Nephron (organoid): ENCODE data around the gene SH3RF2.

Experiments used
- H3K27ac Mint-ChIP-seq, 3 experiments: 2 replicates each; pipeline ENCODE4 v1.8.0; 2020; ENCODE audit warnings: mixed read lengths in 3 of 3, mild to moderate bottlenecking in 2 of 3, moderate library complexity in 1 of 3
- H3K27me3 Mint-ChIP-seq: 2 replicates; pipeline ENCODE4 v1.8.0; 2021; ENCODE audit warnings: low read depth, mild to moderate bottlenecking, moderate library complexity, mixed read lengths
- H3K36me3 Mint-ChIP-seq: 2 replicates; pipeline ENCODE4 v1.8.0; 2020; ENCODE audit warnings: low read depth, mixed read lengths
- H3K4me1 Mint-ChIP-seq: 2 replicates; pipeline ENCODE4 v1.8.0; 2020; ENCODE audit warnings: mixed read lengths
- H3K4me3 Mint-ChIP-seq, 3 experiments: 2 replicates each; pipeline ENCODE4 v1.8.0; 2020; ENCODE audit warnings: mild to moderate bottlenecking in 3 of 3, mixed read lengths in 3 of 3, moderate library complexity in 2 of 3
- H3K9me3 Mint-ChIP-seq: 2 replicates; pipeline ENCODE4 v1.8.0; 2020; ENCODE audit warnings: mixed read lengths
- CTCF ChIP-seq, 3 experiments: fragments of 200-600 bp; sonication (generic); IDR thresholded peaks; one replicate each; pipeline ENCODE4 v1.5.0; 2021; ENCODE audit warnings: antibody characterized with exemption in 3 of 3; ENCODE audit not compliant: unreplicated experiment in 3 of 3

SH3RF2 gene

GRCh38 chr5:145981589-145982571, 45.5 kb downstream of the SH3RF2 start:
- Mint-ChIP-seq H3K36me3 (no peaks in the 10 kb centered on the region), H3K4me1 (peaks cover 26% of the 10 kb centered on the region), H3K9me3 (no peaks in the 10 kb centered on the region), H3K27me3 (no peaks in the 10 kb centered on the region), H3K27ac (peak overlapping the region; percentile 15 to 93 (median 50)), H3K4me3 (no peak overlapping the region)
- no peak for TF ChIP-seq CTCF (IDR thresholded peaks at IDR 0.05; ENCODE audit: unreplicated experiment in 3 of 3)

GRCh38 chr5:145982572-145983318, 46.4 kb downstream of the SH3RF2 start:
- Mint-ChIP-seq H3K4me3 (no peak overlapping the region), H3K4me1 (peaks cover 26% of the 10 kb centered on the region), H3K27ac (peak overlapping the region in 2 of 3 experiments; percentile 50 to 93), H3K36me3 (no peaks in the 10 kb centered on the region), H3K9me3 (no peaks in the 10 kb centered on the region), H3K27me3 (no peaks in the 10 kb centered on the region)
- TF ChIP-seq CTCF (IDR thresholded peaks at IDR 0.05; ENCODE audit: unreplicated experiment in 3 of 3), result no peak

- H3K9me3 Mint-ChIP-seq, result no peaks in the 10 kb centered on the region
- H3K4me3 Mint-ChIP-seq, result no peak overlapping the region
- TF ChIP-seq CTCF (IDR thresholded peaks at IDR 0.05; ENCODE audit: unreplicated experiment in 3 of 3), result no peak
- no peaks in the 10 kb centered on the region for H3K27me3 Mint-ChIP-seq
- H3K27ac Mint-ChIP-seq, result peak overlapping the region in 2 of 3 experiments; percentile 50 to 93
- no peaks in the 10 kb centered on the region for H3K36me3 Mint-ChIP-seq
- H3K4me1 Mint-ChIP-seq, result peaks cover 23% of the 10 kb centered on the region
Measured at GRCh38 chr5:145983446-145983845, 47.1 kb downstream of the SH3RF2 start.

- Mint-ChIP-seq H3K9me3 (no peaks in the 10 kb centered on the region), H3K27ac (peak overlapping the region in 2 of 3 experiments; percentile 7 to 93)
Measured at GRCh38 chr5:145984072-145984471, 47.7 kb downstream of the SH3RF2 start.

GRCh38 chr5:145987856-145988255, 51.5 kb downstream of the SH3RF2 start:
- peaks cover 6% of the 10 kb centered on the region for H3K9me3 Mint-ChIP-seq
- peaks cover 6% of the 10 kb centered on the region for H3K36me3 Mint-ChIP-seq
- no peaks in the 10 kb centered on the region for H3K27me3 Mint-ChIP-seq
- peaks cover 9% of the 10 kb centered on the region for H3K4me1 Mint-ChIP-seq
- no peak overlapping the region for H3K27ac Mint-ChIP-seq
- no peak for TF ChIP-seq CTCF (IDR thresholded peaks at IDR 0.05; ENCODE audit: unreplicated experiment in 3 of 3)
- H3K4me3 Mint-ChIP-seq, result no peak overlapping the region

More at GRCh38 chr5:145984072-145984471, 47.7 kb downstream of the SH3RF2 start:
- H3K27me3 Mint-ChIP-seq, result no peaks in the 10 kb centered on the region
- no peak for TF ChIP-seq CTCF (IDR thresholded peaks at IDR 0.05; ENCODE audit: unreplicated experiment in 3 of 3)
- H3K4me1 Mint-ChIP-seq, result peaks cover 20% of the 10 kb centered on the region
- no peaks in the 10 kb centered on the region for H3K36me3 Mint-ChIP-seq
- H3K4me3 Mint-ChIP-seq, result no peak overlapping the region
